SIG-M5 treated with dmso at 0.1 percent for 504 hours (cell line): ENCODE measurements around the gene CALHM3.
"Not testable (repeated sequence)": the region's sequence is repeated elsewhere in the genome, so short reads cannot be mapped to it uniquely, and the experiment has no call there.

Experiments
- DNase-seq: peaks from one replicate; lab custom pipeline; 2025; ENCODE audit not compliant: unreplicated experiment; lab: John Stamatoyannopoulos, UW

CALHM3 gene

GRCh38 chr10:103502849-103503660, 24.0 kb upstream of the CALHM3 start:
- no peak for DNase-seq

- DNase-seq: no peak
These were observed 22.1 kb upstream of the CALHM3 start for GRCh38 chr10:103501186-103501585.

- no peak for DNase-seq
These were observed 21.4 kb upstream of the CALHM3 start for GRCh38 chr10:103500481-103500880.

GRCh38 chr10:103499881-103500280, 20.8 kb upstream of the CALHM3 start:
- DNase-seq: no peak

- DNase-seq: no peak
These were observed 20.0 kb upstream of the CALHM3 start for GRCh38 chr10:103498936-103499638.

- DNase-seq: no peak
These were observed 18.3 kb upstream of the CALHM3 start for GRCh38 chr10:103497161-103497915.

- DNase-seq: no peak
These were observed 16.3 kb upstream of the CALHM3 start for GRCh38 chr10:103495321-103495720.

GRCh38 chr10:103493916-103494877, 15.2 kb upstream of the CALHM3 start:
- DNase-seq: no peak

- DNase-seq: no peak
These were observed 14.4 kb upstream of the CALHM3 start, which contains the start of gene NEURL1 for GRCh38 chr10:103493362-103493915. Gene NEURL1 (plus strand): TSS chr10:103493705. CDS start chr10:103494388, 683 bp downstream.

GRCh38 chr10:103492655-103493261, 13.7 kb upstream of the CALHM3 start:
- DNase-seq: no peak

GRCh38 chr10:103491729-103492364, 12.8 kb upstream of the CALHM3 start:
- no peak for DNase-seq

GRCh38 chr10:103490986-103491314, 11.9 kb upstream of the CALHM3 start:
- no peak for DNase-seq

- no peak for DNase-seq
These were observed 8.3 kb upstream of the CALHM3 start for GRCh38 chr10:103487410-103487708.

- DNase-seq: not testable (repeated sequence)
These were observed 7.8 kb upstream of the CALHM3 start for GRCh38 chr10:103486635-103487409.

- peak; percentile 85 for DNase-seq
These were observed 3.0 kb upstream of the CALHM3 start for GRCh38 chr10:103481974-103482531.

- no peak for DNase-seq
These were observed 1.5 kb upstream of the CALHM3 start for GRCh38 chr10:103480521-103480920.

- no peak for DNase-seq
These were observed 369 bp downstream of the CALHM3 start for GRCh38 chr10:103478671-103479070.

GRCh38 chr10:103476046-103476768, 2.8 kb downstream of the CALHM3 start:
- DNase-seq: no peak
